T-cell (primary cell): ENCODE data around the gene KIAA0753. TPM values are rescaled to one million over a fixed set of nuclear protein-coding genes. Genes with fewer than 3 reads are reported as not detected.
"Not testable (repeated sequence)": the region's sequence is repeated elsewhere in the genome, so short reads cannot be mapped to it uniquely, and the experiment has no call there.

Source experiments
- ATAC-seq, 4 experiments: fragments of 200-7000 bp in 3 of 4; fragments of 150-1000 bp in 1 of 4; cut with Tn5 transposase; replicated peaks in 1 of 4; 1 replicate in 3 of 4; 2 replicates in 1 of 4; pipeline ENCODE4 v1.10.0; 2021; ENCODE audit warnings: moderate library complexity in 3 of 4, mild to moderate bottlenecking in 2 of 4, moderate number of reproducible peaks in 1 of 4
- CTCF ChIA-PET, 2 donors: fragments of 300-600 bp; sonication (Branson Sonifier 250); formaldehyde crosslinking; loops; one replicate each; lab custom pipeline; 2022; ENCODE audit warnings: antibody characterized with exemption in 2 of 2; lab: Charles Lee
- POLR2A ChIA-PET, 2 donors: fragments of 300-600 bp; sonication (Branson Sonifier 250); formaldehyde crosslinking; loops; one replicate each; lab custom pipeline; 2022; ENCODE audit warnings: antibody characterized with exemption in 2 of 2; lab: Charles Lee
- DNase-seq, 35 experiments: peaks; one replicate each; pipeline versions ENCODE4 v3.0.0 to v3.0.0-alpha.2; 2013 to 2023
- H3K27ac ChIP-seq: one replicate; pipeline ENCODE4 v1.5.1; 2013; ENCODE audit warnings: low read length
- H3K27me3 ChIP-seq, 2 experiments: replicated peaks in 1 of 2; 1 replicate in 1 of 2; 2 replicates in 1 of 2; pipeline versions ENCODE4 v1.6.1 to v1.7.0; 2013; ENCODE audit warnings: low read length in 1 of 2, mixed read lengths in 1 of 2; ENCODE audit not compliant: control insufficient read depth in 2 of 2, insufficient read depth in 2 of 2; ENCODE audit errors: extremely low read depth in 1 of 2
- H3K36me3 ChIP-seq, 2 donors: 1 replicate in 1 of 2; 2 replicates in 1 of 2; pipeline versions ENCODE4 v1.6.1 to v1.7.0; 2013; ENCODE audit warnings: low read length in 1 of 2; ENCODE audit not compliant: control insufficient read depth in 2 of 2, insufficient read depth in 1 of 2; ENCODE audit errors: extremely low read depth in 1 of 2
- H3K4me1 ChIP-seq, 2 experiments: 1 replicate in 1 of 2; 2 replicates in 1 of 2; pipeline versions ENCODE4 v1.6.1 to v1.7.0; 2013; ENCODE audit warnings: low read length in 2 of 2, mixed read lengths in 1 of 2; ENCODE audit not compliant: insufficient read depth in 2 of 2, control insufficient read depth in 1 of 2; ENCODE audit errors: extremely low read depth in 1 of 2
- H3K4me3 ChIP-seq, 2 donors: 1 replicate in 1 of 2; 2 replicates in 1 of 2; pipeline versions ENCODE4 v1.5.1 to v1.7.0; 2013; ENCODE audit warnings: mild to moderate bottlenecking in 2 of 2, low read length in 1 of 2, moderate library complexity in 1 of 2; ENCODE audit not compliant: control insufficient read depth in 1 of 2; ENCODE audit errors: extremely low read depth in 1 of 2
- H3K9me3 ChIP-seq: 2 replicates; pipeline ENCODE4 v1.7.0; 2013
- H3K27ac Mint-ChIP-seq, 2 donors: one replicate each; pipeline ENCODE4 v1.8.0; 2020 to 2021; ENCODE audit warnings: mild to moderate bottlenecking in 2 of 2, mixed read lengths in 2 of 2
- H3K27me3 Mint-ChIP-seq, 2 donors: one replicate each; pipeline ENCODE4 v1.8.0; 2021 to 2022; ENCODE audit warnings: mixed read lengths in 2 of 2
- H3K36me3 Mint-ChIP-seq: one replicate; pipeline ENCODE4 v1.8.0; 2021; ENCODE audit warnings: mixed read lengths
- H3K4me1 Mint-ChIP-seq, 3 donors: one replicate each; pipeline ENCODE4 v1.8.0; 2020 to 2022; ENCODE audit warnings: mixed read lengths in 3 of 3, mild to moderate bottlenecking in 1 of 3
- H3K4me3 Mint-ChIP-seq, 3 donors: one replicate each; pipeline ENCODE4 v1.8.0; 2020 to 2022; ENCODE audit warnings: mild to moderate bottlenecking in 3 of 3, mixed read lengths in 3 of 3, moderate library complexity in 3 of 3
- H3K9me3 Mint-ChIP-seq, 3 donors: one replicate each; pipeline ENCODE4 v1.8.0; 2020 to 2022; ENCODE audit warnings: mixed read lengths in 3 of 3
- WGBS: methylation state at CpG from one replicate; pipeline ENCODE4 v1.1.5; 2013; ENCODE audit warnings: missing lambda C conversion rate; ENCODE audit not compliant: insufficient coverage; 5-methylcytosine and 5-hydroxymethylcytosine counted together
- total RNA-seq, 35 experiments: library from RNA in 6 of 35; stranded (reverse) in 6 of 35; fragments of 120-200 nt in 1 of 35; gene quantifications; one replicate each; pipeline versions ENCODE4 v1.2.1 to v1.2.4 and lab custom pipeline; 2013 to 2026

KIAA0753 gene
- total RNA-seq, 5 donors from 2014 or later (not counting 1 experiment from before 2014, with no cell fraction given) = 12.4 to 16.9 (median 15.9) TPM

GRCh38 chr17:6599364-6599763 is 41.1 kb downstream of the KIAA0753 start:
- Mint-ChIP-seq H3K27ac (no peak overlapping the region), H3K36me3 (peaks cover 76% of the 10 kb centered on the region), H3K4me1 (peaks cover 0 to 2% (median 0%) of the 10 kb centered on the region in 3 donors), H3K9me3 (no peaks in the 10 kb centered on the region), H3K27me3 (no peaks in the 10 kb centered on the region), H3K4me3 (no peak overlapping the region)
- H3K27ac ChIP-seq = no peak overlapping the region
- no peak overlapping the region for H3K4me3 ChIP-seq
- peaks cover 10 to 61% of the 10 kb centered on the region in 2 donors for H3K36me3 ChIP-seq
- POLR2A ChIA-PET = interaction anchor here in 1 of 2 donors (0.6 kb wide), 1 partner anchor 1084 kb away, joined by 3 read pairs; no protein-coding TSS in a partner anchor
- H3K27me3 ChIP-seq = no peaks in the 10 kb centered on the region
- no peak for DNase-seq
- no peaks in the 10 kb centered on the region for H3K9me3 ChIP-seq
- no peak for ATAC-seq
- CTCF ChIA-PET = interaction anchor here in 1 of 2 donors (0.7 kb wide), 1 partner anchor 386 kb away, joined by 3 read pairs; no protein-coding TSS in a partner anchor
- H3K4me1 ChIP-seq = no peaks in the 10 kb centered on the region

- Histone ChIP-seq H3K27ac (no peak overlapping the region), H3K36me3 (peaks cover 14 to 54% of the 10 kb centered on the region in 2 donors), H3K27me3 (no peaks in the 10 kb centered on the region), H3K4me1 (no peaks in the 10 kb centered on the region), H3K9me3 (no peaks in the 10 kb centered on the region), H3K4me3 (no peak overlapping the region)
- Mint-ChIP-seq H3K27ac (no peak overlapping the region), H3K4me1 (peaks cover 0 to under 1% (median 0%) of the 10 kb centered on the region in 3 donors), H3K9me3 (no peaks in the 10 kb centered on the region), H3K4me3 (no peak overlapping the region), H3K27me3 (no peaks in the 10 kb centered on the region), H3K36me3 (peaks cover 73% of the 10 kb centered on the region)
- DNase-seq = no peak
- ATAC-seq = no peak
- POLR2A ChIA-PET = no interaction called here
- CTCF ChIA-PET = no interaction called here
- no CpG with 5 or more reads among the region's 1 CpG for WGBS
These were observed 42.8 kb downstream of the KIAA0753 start for GRCh38 chr17:6597727-6598126.

DNA sequence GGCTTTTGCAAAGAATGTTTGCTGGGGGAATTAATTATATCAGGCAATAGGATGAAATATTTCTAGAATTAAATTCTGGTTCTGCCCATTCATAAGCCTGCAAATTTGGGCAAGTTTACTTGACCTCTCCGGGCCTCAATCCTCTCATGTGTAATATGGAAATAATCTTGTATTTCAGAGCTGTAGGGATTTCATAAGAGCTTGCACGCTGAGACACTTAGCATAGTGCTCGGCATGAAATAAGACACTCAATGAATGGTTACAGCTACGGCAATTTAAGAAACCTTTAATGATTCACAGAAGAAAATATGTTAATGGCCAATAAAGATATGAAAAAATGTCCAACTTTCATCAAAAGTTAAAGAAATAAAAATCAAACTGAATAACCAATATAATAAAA is 43.6 kb downstream of the KIAA0753 start:
- WGBS = no CpG with 5 or more reads among the region's 4 CpGs
- no peak for ATAC-seq
- Histone ChIP-seq H3K4me1 (no peaks in the 10 kb centered on the region), H3K27me3 (no peaks in the 10 kb centered on the region), H3K9me3 (no peaks in the 10 kb centered on the region), H3K27ac (no peak overlapping the region), H3K36me3 (peaks cover 15 to 59% of the 10 kb centered on the region in 2 donors), H3K4me3 (no peak overlapping the region)
- no peak overlapping the region for H3K4me3 Mint-ChIP-seq
- H3K27me3 Mint-ChIP-seq = no peaks in the 10 kb centered on the region
- H3K27ac Mint-ChIP-seq = no peak overlapping the region
- CTCF ChIA-PET = no interaction called here
- no peaks in the 10 kb centered on the region for H3K9me3 Mint-ChIP-seq
- H3K36me3 Mint-ChIP-seq = peaks cover 74% of the 10 kb centered on the region
- DNase-seq = no peak
- no peaks in the 10 kb centered on the region for H3K4me1 Mint-ChIP-seq
- POLR2A ChIA-PET = no interaction called here

GRCh38 chr17:6596511-6596910 is 44.0 kb downstream of the KIAA0753 start:
- H3K4me1 ChIP-seq = no peaks in the 10 kb centered on the region
- no peak overlapping the region for H3K4me3 Mint-ChIP-seq
- peaks cover 75% of the 10 kb centered on the region for H3K36me3 Mint-ChIP-seq
- no peaks in the 10 kb centered on the region for H3K27me3 Mint-ChIP-seq
- CTCF ChIA-PET = no interaction called here
- H3K4me3 ChIP-seq = no peak overlapping the region
- no peak overlapping the region for H3K27ac ChIP-seq
- DNase-seq = no peak
- POLR2A ChIA-PET = no interaction called here
- no peaks in the 10 kb centered on the region for H3K27me3 ChIP-seq
- H3K9me3 Mint-ChIP-seq = no peaks in the 10 kb centered on the region
- no peak for ATAC-seq
- no CpG with 5 or more reads among the region's 2 CpGs for WGBS
- peaks cover 19 to 61% of the 10 kb centered on the region in 2 donors for H3K36me3 ChIP-seq
- no peak overlapping the region for H3K27ac Mint-ChIP-seq
- H3K9me3 ChIP-seq = no peaks in the 10 kb centered on the region
- no peaks in the 10 kb centered on the region for H3K4me1 Mint-ChIP-seq

DNA sequence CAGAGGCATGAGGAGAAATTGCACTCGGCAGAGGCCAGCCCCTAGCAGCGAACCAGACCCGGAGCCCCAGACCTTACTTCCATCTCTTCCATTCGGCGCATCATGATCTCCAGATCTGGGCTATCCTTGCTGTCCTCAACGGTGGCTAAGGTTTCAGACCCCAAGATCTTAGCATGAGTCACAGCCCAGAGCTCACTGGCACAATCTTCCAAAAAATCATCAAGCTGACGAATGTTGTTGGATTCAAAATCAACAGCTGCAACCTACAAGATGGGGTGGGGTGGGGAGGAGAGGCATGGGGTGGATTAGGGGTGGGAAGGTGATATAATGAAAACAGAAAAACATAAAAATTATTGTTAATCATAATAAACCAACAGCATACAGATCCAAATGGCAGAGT is 44.4 kb downstream of the KIAA0753 start:
- no peak overlapping the region for H3K4me3 ChIP-seq
- no peaks in the 10 kb centered on the region for H3K9me3 ChIP-seq
- no peaks in the 10 kb centered on the region for H3K4me1 Mint-ChIP-seq
- no peaks in the 10 kb centered on the region for H3K27me3 Mint-ChIP-seq
- no peak overlapping the region for H3K27ac ChIP-seq
- POLR2A ChIA-PET = no interaction called here
- no peak for DNase-seq
- CTCF ChIA-PET = no interaction called here
- H3K36me3 ChIP-seq = peaks cover 19 to 64% of the 10 kb centered on the region in 2 donors
- H3K4me1 ChIP-seq = no peaks in the 10 kb centered on the region
- no peak overlapping the region for H3K4me3 Mint-ChIP-seq
- H3K27me3 ChIP-seq = no peaks in the 10 kb centered on the region
- no peak overlapping the region for H3K27ac Mint-ChIP-seq
- H3K36me3 Mint-ChIP-seq = peaks cover 77% of the 10 kb centered on the region
- WGBS = 93% methylated on average over 5 of the region's 7 CpGs
- no peak for ATAC-seq
- H3K9me3 Mint-ChIP-seq = no peaks in the 10 kb centered on the region

DNA sequence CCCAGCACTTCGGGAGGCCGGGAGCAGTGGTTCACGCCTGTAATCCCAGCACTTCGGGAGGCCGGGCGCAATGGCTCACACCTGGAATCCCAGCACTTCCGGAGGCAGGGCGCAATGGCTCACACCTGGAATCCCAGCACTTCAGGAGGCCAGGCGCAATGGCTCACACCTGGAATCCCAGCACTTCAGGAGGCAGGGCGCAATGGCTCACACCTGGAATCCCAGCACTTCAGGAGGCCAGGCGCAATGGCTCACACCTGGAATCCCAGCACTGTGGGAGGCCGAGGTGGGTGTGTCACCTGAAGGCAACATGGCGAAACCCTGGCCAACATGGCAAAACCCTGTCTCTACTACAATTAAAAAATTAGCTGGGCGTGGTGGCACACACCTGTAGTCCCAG is 47.1 kb downstream of the KIAA0753 start:
- H3K27ac Mint-ChIP-seq, H3K27me3 Mint-ChIP-seq, CTCF ChIA-PET, H3K9me3 Mint-ChIP-seq, H3K4me1 Mint-ChIP-seq, DNase-seq, H3K4me1 ChIP-seq, H3K27me3 ChIP-seq, H3K9me3 ChIP-seq, H3K4me3 ChIP-seq, ATAC-seq, H3K4me3 Mint-ChIP-seq, H3K27ac ChIP-seq: not testable (repeated sequence)
- WGBS = 97% methylated on average over 12 of the region's 14 CpGs
- POLR2A ChIA-PET = interaction anchor here in 1 of 2 donors (0.8 kb wide), 1 partner anchor 56 kb away, joined by 7 read pairs; no protein-coding TSS in a partner anchor
- H3K36me3 Mint-ChIP-seq = peaks cover 72% of the 10 kb centered on the region
- peaks cover 22 to 66% of the 10 kb centered on the region in 2 donors for H3K36me3 ChIP-seq

DNA sequence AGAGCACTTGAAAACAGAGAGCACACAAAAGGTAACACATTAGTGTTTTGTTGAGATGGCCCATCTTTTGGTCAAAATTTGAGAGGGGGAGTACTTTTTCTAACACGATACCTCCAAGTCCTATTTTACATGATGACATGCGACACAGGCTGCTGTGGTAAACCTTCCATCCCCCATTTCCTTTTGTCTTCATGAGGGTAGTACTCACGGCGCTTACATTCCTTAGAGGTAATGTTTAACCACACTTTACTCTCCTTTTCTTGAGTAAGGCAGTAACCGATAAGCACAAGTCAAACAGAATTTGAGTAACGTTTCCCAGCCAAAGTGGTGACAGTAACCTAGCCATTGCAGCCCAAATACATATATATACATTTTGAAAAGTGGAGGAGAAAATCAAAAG is 48.3 kb downstream of the KIAA0753 start:
- no CpG with 5 or more reads among the region's 6 CpGs for whole genome bisulfite sequencing
- DNase-seq (no peak), ATAC-seq (no peak)
- no peak overlapping the region for H3K4me3 Mint-ChIP-seq
- Histone ChIP-seq H3K9me3 (no peaks in the 10 kb centered on the region), H3K27ac (no peak overlapping the region), H3K4me1 (no peaks in the 10 kb centered on the region), H3K27me3 (no peaks in the 10 kb centered on the region), H3K4me3 (no peak overlapping the region), H3K36me3 (peaks cover 22 to 65% of the 10 kb centered on the region in 2 donors)
- no peaks in the 10 kb centered on the region for H3K9me3 Mint-ChIP-seq
- no peaks in the 10 kb centered on the region for H3K27me3 Mint-ChIP-seq
- peaks cover 76% of the 10 kb centered on the region for H3K36me3 Mint-ChIP-seq
- POLR2A ChIA-PET = no interaction called here
- H3K27ac Mint-ChIP-seq = no peak overlapping the region
- no peaks in the 10 kb centered on the region for H3K4me1 Mint-ChIP-seq
- CTCF ChIA-PET = no interaction called here
